Glutamatergic neuron (in vitro differentiated cells): ENCODE measurements around the gene MTMR11. TPM values are rescaled to one million over a fixed set of nuclear protein-coding genes. Genes with fewer than 3 reads are reported as not detected.

Source experiments
- DNase-seq: peaks from one replicate; pipeline ENCODE4 v3.0.0; 2022
- H3K27ac Mint-ChIP-seq: one replicate; pipeline ENCODE4 v1.8.0; 2020; ENCODE audit warnings: mild to moderate bottlenecking, mixed read lengths, inconsistent platforms; ENCODE audit not compliant: unreplicated experiment
- H3K27me3 Mint-ChIP-seq: one replicate; pipeline ENCODE4 v1.8.0; 2020; ENCODE audit warnings: mild to moderate bottlenecking, moderate library complexity, mixed read lengths, inconsistent platforms; ENCODE audit not compliant: unreplicated experiment
- H3K36me3 Mint-ChIP-seq: one replicate; pipeline ENCODE4 v1.8.0; 2020; ENCODE audit warnings: mild to moderate bottlenecking, mixed read lengths, inconsistent platforms; ENCODE audit not compliant: unreplicated experiment
- H3K4me1 Mint-ChIP-seq: one replicate; pipeline ENCODE4 v1.8.0; 2020; ENCODE audit warnings: mild to moderate bottlenecking, low read depth, mixed read lengths, inconsistent platforms; ENCODE audit not compliant: unreplicated experiment
- H3K4me3 Mint-ChIP-seq: one replicate; pipeline ENCODE4 v1.8.0; 2020; ENCODE audit warnings: mild to moderate bottlenecking, mixed read lengths, inconsistent platforms; ENCODE audit not compliant: unreplicated experiment
- H3K9me3 Mint-ChIP-seq: one replicate; pipeline ENCODE4 v1.8.0; 2020; ENCODE audit warnings: mild to moderate bottlenecking, moderate library complexity, mixed read lengths, inconsistent platforms; ENCODE audit not compliant: unreplicated experiment
- total RNA-seq: library from RNA; stranded (reverse); fragmentation: NEBNext Ultra II Directional; extraction: Animal tissue kit (Norgen Biotek cat#: 25700); gene quantifications from one replicate; pipeline ENCODE4 v1.2.1, GENCODE V29; 2021; ENCODE audit not compliant: unreplicated experiment
- TF ChIP-seq, protein P1 (sequence below): fragments of 200-600 bp; sonication (generic); IDR thresholded peaks from one replicate; pipeline ENCODE4 v1.5.0; 2021; ENCODE audit not compliant: partially characterized antibody, unreplicated experiment

Gene MTMR11
- total RNA-seq, 1 donor from 2014 or later, result 2.6 TPM

DNA sequence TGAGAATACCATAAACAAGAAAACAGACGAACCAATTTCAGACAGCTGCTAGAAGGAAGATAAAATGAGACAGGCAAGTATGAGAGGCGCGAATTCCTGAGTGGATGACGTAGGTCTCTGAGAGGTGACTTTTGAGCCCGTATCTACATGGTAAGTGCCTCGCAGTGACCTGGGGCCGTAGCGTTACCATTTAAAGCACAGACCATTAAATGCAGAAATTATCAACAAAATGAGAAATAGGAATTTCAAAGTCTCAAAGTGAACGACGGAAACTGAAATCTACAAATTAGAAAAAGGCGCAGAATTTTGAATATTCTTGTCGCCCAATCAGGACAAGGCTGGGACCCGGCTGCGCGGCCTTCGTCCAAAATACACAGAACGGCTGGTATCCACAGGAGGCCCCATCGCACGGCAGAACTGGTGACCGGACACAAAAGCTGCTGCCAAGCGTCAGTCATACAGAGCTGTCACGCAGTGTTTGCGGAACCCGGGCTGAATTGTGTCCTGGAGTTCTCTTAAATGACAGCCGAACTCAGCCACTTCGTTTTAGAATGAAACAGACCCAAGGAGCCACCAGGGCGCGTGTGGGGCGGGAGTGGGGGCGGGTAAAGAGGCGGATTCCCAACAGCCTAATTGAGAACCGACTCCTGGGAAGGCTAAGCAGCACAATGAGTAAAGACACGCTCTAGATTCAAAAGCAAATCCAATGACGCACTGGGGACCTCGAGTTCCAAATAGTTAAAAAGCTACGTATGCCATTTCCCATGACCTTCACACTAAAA, 51.1 kb downstream of the MTMR11 start:
- H3K27me3 Mint-ChIP-seq, result peaks cover 3% of the 10 kb centered on the region
- TF ChIP-seq, protein P1, sequence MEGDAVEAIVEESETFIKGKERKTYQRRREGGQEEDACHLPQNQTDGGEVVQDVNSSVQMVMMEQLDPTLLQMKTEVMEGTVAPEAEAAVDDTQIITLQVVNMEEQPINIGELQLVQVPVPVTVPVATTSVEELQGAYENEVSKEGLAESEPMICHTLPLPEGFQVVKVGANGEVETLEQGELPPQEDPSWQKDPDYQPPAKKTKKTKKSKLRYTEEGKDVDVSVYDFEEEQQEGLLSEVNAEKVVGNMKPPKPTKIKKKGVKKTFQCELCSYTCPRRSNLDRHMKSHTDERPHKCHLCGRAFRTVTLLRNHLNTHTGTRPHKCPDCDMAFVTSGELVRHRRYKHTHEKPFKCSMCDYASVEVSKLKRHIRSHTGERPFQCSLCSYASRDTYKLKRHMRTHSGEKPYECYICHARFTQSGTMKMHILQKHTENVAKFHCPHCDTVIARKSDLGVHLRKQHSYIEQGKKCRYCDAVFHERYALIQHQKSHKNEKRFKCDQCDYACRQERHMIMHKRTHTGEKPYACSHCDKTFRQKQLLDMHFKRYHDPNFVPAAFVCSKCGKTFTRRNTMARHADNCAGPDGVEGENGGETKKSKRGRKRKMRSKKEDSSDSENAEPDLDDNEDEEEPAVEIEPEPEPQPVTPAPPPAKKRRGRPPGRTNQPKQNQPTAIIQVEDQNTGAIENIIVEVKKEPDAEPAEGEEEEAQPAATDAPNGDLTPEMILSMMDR, result no peak
- H3K36me3 Mint-ChIP-seq, result no peaks in the 10 kb centered on the region

DNA sequence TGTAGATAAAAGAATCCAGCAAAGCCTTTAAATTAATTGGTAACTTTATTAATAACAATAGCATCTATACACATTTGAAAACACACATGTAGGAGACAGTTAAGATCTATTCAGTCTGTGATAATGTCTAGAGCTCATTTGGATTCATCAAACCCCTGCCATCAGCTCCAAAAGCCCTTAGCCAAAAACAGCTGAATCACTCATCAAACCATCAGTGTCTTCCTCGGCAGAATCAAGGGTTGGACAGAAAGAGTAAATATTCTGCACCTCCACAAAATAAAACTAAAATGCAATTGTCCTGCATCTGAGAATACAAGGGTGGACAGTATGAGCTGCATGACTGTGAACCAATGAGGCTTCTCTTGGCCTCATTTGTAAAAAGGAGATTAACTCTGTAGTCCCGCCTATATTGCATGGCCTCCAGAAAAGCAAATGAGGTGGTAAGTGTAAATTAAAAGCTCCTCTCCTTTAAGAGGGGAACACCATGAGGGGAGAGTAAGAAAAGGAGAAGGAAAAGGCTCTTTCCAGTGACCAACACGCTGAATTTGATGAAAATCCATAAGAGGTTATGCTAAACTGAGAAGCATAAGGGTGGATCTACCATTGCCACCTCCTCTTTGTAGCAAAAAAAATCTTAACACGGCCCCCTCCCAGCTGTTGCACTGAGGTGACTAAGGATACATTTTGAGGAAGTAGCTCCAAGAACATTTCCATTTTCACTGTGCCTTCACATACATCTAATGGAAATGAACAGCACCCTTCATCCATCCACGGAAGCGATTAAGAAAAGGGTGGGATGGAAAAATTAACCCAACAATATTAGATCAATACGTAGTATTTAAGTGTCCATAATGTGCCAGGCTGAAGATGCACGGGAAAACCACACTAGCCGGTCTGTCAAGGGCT, 52.0 kb downstream of the MTMR11 start:
- no peak for DNase-seq
- Mint-ChIP-seq H3K9me3 (peaks cover 4% of the 10 kb centered on the region), H3K27ac (no peak overlapping the region), H3K4me3 (no peak overlapping the region), H3K4me1 (no peaks in the 10 kb centered on the region), H3K27me3 (peaks cover 2% of the 10 kb centered on the region), H3K36me3 (no peaks in the 10 kb centered on the region)
- TF ChIP-seq, protein P1, result no peak

More for the DNA sequence above, 51.1 kb downstream of the MTMR11 start:
- Mint-ChIP-seq H3K4me3 (no peak overlapping the region), H3K27ac (no peak overlapping the region), H3K4me1 (no peaks in the 10 kb centered on the region), H3K9me3 (peaks cover 4% of the 10 kb centered on the region)
- peak; percentile 76 for DNase-seq

GRCh38 chr1:149883598-149884247, 53.0 kb downstream of the MTMR11 start:
- H3K27me3 Mint-ChIP-seq, result no peaks in the 10 kb centered on the region
- no peak for DNase-seq
- H3K4me3 Mint-ChIP-seq, result no peak overlapping the region
- no peak overlapping the region for H3K27ac Mint-ChIP-seq
- TF ChIP-seq, protein P1, result no peak
- no peaks in the 10 kb centered on the region for H3K4me1 Mint-ChIP-seq
- no peaks in the 10 kb centered on the region for H3K36me3 Mint-ChIP-seq
- peaks cover 4% of the 10 kb centered on the region for H3K9me3 Mint-ChIP-seq

DNA sequence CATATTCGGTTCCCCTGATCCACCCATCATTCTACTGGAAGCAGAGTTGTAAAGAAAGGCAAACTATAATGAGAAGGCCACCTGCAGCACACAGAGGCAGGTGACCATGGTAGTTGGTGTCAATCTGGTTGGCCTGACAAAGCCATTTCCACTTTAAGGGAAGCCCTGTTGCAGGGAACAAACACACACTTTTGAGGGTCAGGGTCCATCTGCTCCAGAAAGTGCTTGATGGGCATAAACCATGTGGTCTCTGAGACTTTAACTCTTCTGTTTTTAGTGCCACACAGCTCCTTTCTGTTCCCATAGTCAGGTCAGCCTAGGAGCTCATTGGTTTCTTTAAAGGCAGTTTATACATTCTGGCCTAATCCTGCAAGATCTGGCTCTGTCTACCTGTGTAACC, 54.8 kb downstream of the MTMR11 start:
- no peaks in the 10 kb centered on the region for H3K36me3 Mint-ChIP-seq
- H3K27ac Mint-ChIP-seq, result no peak overlapping the region
- H3K27me3 Mint-ChIP-seq, result peaks cover 2% of the 10 kb centered on the region
- no peak for DNase-seq
- TF ChIP-seq, protein P1, result no peak
- H3K9me3 Mint-ChIP-seq, result peaks cover 2% of the 10 kb centered on the region
- H3K4me1 Mint-ChIP-seq, result no peaks in the 10 kb centered on the region
- H3K4me3 Mint-ChIP-seq, result no peak overlapping the region
